GM21717 (cell line): ENCODE results near the gene CSF3R.
"Not testable (repeated sequence)": the region's sequence is repeated elsewhere in the genome, so short reads cannot be mapped to it uniquely, and the experiment has no call there.

ENCODE experiments used
- ATAC-seq: cut with Tn5 transposase; IDR thresholded peaks from one replicate; pipeline ENCODE4 v1.9.1; 2021; ENCODE audit warnings: mild to moderate bottlenecking, moderate library complexity; ENCODE audit not compliant: unreplicated experiment

The CSF3R gene

GRCh38 chr1:36513676-36514473, 31.2 kb upstream of the CSF3R start:
- no peak for ATAC-seq

GRCh38 chr1:36512842-36513241, 30.1 kb upstream of the CSF3R start:
- ATAC-seq, result no peak

DNA sequence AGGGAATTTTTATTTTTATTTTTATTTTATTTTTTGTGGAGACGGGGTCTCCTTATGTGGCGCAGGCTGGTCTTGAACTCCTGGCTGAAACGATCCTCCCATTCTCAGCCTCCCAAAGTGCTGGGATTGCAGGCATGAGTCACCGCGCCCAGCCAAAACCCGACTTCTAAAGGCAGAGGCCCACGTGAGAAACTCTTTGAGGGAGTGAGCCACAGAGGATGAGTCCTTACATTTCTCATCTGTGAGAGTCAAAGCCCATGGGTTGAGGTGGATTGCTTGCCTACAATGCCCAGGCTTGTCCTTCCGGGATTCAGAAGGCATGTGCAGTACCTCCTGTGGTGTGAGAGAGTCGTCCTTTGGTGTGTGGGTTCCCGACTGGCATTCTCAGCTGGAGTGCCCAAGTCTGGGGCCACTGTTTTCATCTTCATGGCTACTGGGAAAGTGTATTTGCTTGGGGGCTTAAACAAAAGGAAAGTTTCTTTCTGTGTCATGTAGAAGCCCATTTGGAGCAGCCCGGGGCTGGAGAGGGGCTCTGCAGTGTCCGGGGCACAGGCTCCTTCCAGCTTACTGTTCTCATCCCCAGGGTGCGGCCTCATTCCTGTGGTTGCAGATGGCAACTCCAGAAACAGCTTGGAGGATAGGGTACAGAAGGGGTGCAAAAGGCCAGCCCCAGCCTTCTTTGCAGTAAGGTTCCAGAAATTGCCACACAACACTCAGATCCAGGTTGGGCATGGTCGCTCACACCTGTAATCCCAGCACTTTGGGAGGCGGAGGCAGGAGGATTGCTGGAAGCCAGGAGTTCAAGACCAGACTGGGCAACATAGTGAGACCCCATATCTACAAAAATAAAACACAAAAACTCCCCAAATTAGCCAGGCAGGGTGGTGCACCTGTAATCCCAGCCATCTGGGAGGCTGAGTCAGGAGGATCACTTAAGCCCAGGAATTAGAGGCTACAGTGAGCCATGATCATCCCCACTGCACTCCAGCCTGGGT, 29.4 kb upstream of the CSF3R start:
- no peak for ATAC-seq

DNA sequence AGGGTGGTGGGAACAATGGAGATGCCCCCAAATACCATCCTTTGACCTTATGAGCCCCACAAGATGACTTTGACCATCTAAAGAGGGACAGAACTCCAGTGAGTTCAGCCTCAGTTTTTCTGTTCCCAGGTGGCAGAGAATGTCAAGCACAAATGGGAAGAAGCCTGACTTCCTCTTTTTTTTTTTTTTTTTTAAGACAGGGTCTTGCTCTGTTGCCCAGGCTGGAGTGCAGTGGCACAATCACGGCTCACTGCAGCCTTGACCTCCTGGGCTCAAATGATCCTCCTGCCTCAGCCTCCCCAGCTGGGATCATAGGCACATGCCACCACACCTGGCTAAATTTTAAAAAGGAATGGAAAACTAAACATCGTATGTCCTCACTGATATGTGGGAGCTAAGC, 28.5 kb upstream of the CSF3R start:
- not testable (repeated sequence) for ATAC-seq

- ATAC-seq, result no peak
These were observed 27.7 kb upstream of the CSF3R start for GRCh38 chr1:36510418-36510817.

GRCh38 chr1:36508257-36508656, 25.5 kb upstream of the CSF3R start:
- no peak for ATAC-seq

GRCh38 chr1:36506276-36506920, 23.7 kb upstream of the CSF3R start:
- ATAC-seq, result no peak

DNA sequence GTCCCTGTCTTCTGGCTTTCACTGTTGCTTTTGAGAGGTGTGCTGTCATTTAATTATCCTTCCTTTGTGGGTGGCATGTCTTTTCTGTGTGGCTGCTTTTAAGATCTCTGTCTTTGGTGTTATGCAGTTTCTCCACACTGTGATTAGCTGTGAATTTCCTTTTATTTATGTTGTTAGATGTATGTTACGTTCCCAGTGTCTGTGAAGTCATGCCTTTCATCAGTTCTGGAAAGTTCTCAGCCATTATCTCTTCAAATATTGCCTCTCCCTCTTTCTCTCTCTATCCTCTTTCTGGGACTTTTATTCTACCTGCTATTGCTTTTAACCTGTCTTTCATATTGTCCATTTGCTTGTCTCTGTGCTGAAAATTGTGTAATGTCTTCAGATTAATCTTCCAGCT, 21.0 kb upstream of the CSF3R start:
- ATAC-seq, result no peak

DNA sequence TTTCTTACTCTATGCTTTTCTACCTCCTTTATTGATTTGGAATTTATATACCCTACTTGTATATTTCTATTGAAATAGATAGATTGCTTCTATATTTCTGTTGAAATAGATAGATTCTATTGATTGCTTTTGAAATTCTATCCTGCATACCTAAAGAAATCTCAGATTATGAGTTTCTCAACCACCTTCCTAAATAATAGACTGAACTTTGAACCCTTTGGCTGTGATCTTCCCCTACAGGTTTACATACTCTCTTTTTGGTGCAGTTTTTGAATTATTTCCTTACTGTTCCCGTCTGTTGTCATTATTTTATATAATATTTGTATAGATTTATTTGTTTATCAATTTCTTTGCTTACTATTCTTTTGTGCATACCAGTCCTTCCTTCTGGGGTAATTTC, 20.4 kb upstream of the CSF3R start:
- no peak for ATAC-seq

DNA sequence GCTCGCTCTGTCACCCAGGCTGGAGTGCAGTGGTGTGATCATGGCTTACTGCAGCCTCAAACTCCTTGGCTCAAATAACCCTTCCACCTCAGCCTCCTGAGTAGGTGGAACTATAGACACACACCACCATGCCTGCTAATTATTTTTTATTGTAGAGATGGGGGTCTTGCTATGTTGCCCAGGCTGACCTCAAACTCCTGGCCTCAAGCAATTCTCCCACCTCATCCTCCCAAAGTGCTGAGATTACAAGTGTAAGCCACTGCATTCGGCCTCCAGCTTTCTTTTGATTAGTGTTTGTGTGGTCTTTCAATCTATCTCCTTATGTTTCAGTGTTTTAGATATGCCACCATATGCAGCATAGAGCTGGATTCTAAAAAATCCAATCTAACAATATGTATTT, 19.9 kb upstream of the CSF3R start:
- no peak for ATAC-seq

GRCh38 chr1:36501911-36502310, 19.2 kb upstream of the CSF3R start:
- not testable (repeated sequence) for ATAC-seq

DNA sequence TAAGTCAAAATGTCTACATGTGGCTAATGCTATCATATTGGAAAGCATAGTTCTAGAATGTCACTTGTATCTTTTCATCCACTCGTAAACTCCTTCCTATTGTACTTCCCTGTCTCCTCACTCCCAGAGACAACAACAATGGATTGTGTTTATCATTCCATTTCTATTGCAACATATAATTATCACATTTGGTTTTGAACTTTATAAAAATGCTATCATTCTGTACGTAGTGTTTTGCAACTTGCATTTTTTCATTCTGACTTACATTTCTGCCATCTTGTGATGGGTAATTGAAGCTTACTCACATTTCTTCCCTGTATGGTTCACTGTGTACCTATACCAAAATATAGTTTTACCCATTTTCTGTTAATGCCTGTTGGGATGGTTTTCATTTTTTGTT, 14.5 kb upstream of the CSF3R start:
- no peak for ATAC-seq

GRCh38 chr1:36494971-36495370, 12.3 kb upstream of the CSF3R start:
- ATAC-seq, result no peak

DNA sequence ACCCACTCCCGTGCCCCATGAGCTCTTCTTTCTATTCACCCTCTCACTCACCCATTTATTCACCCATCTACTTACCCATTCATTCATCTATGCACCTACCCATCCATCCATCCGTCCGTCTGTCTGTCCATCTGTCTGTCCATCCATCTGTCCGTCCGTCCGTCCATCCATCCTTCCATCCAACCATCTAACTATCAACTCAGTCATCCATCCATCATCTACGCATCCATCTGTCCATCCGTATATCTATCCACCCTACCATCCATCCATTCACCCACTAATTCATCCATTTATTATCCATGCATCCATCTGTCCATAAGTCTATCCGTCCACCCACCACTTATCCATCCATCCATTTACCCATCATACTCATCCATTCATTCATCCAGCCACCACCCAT, 10.8 kb upstream of the CSF3R start:
- no peak for ATAC-seq

DNA sequence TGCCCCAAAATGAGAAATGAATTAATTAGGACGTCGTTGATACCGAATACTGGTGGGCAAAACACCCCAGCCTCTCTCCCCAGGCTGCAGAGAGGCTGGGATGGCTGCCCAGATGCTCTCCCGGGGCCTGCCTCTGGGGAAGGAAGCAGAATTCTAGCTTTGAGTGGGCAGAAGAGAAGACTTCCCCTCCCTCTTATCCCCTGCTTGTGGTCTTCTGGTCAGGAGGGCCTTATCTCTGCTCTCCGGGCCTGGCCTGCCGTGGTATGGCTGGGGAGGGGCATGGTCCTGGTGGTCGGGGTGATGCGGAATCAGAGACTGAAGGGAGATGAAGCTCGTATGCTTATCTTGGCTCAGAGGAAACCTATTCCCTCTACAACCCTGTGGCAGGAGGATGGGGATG, 9.8 kb upstream of the CSF3R start:
- no peak for ATAC-seq

- not testable (repeated sequence) for ATAC-seq
These were observed 6.7 kb upstream of the CSF3R start for GRCh38 chr1:36489258-36490051.

- ATAC-seq, result no peak
These were observed 5.2 kb upstream of the CSF3R start for GRCh38 chr1:36487906-36488305.

GRCh38 chr1:36487336-36487725, 4.6 kb upstream of the CSF3R start:
- not testable (repeated sequence) for ATAC-seq

- no peak for ATAC-seq
These were observed 4.0 kb upstream of the CSF3R start for GRCh38 chr1:36486439-36487335.

- ATAC-seq, result no peak
These were observed 3.4 kb upstream of the CSF3R start for GRCh38 chr1:36486093-36486438.
